ENCODE measurements around the gene SRGN.
"Not testable (repeated sequence)": the region's sequence is repeated elsewhere in the genome, so short reads cannot be mapped to it uniquely, and the experiment has no call there.

The SRGN gene, protein sequence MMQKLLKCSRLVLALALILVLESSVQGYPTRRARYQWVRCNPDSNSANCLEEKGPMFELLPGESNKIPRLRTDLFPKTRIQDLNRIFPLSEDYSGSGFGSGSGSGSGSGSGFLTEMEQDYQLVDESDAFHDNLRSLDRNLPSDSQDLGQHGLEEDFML

DNA sequence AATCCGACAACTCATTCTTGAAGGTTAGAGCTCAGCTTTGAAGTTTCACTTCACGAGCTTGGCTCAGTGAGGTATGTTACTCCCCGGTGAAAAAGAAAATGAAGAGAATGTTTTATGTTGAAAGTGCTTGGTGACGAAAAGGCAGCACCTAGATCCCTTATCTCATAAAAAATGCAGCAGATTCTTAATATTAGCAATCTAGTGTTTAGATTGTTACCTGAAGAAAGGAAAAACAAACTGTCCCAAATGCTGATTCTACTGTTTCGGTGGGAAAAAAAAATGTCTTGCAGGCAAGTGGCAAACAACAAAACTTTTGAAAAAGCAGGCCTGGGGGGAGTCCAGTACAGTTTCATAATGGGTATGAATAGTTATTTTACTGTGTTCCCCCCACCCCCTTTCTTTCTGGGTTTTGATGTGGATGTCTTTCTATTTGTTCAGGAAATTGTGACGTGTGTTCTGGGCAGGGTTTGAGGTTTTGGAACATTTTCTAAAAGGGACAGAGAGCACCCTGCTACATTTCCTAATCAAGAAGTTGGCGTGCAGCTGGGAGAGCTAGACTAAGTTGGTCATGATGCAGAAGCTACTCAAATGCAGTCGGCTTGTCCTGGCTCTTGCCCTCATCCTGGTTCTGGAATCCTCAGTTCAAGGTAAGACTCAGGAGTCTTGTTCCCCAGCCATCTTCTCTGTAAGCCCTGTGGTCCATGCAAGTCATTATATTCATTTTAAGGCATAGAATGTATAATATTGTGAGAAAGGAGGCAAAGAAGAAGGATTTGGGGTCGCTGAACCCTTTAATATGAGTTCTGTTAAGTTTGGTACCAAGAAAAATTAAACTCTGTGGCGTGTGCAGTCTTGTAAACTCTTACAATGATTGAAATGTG, at the start of gene SRGN:
Gene SRGN (plus strand): TSS at position 514 of the 881 bp plus-strand sequence. CDS start 55 bp downstream, at position 569.
- DNase-seq = no peak

DNA sequence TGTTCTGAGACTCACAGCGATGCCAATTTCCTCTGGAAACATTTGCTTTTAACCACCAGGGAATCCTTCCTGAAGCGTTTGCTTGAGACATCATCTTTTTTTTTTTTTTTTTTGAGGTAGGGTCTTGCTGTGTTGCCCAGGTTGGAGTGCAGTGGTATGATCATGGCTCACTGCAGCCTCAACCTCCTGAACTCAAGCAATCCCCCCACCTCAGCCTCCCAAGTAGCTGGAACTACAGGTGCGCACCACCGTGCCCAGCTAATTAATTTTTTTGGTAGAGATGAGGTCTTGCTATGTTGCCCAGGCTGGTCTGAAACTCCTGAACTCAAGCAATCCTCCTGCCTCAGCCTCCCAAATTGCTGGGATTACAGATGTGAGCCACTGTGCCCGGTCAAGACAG, 47.0 kb upstream of the SRGN start:
- DNase-seq; intact Hi-C loops (cut with DNase I): not testable (repeated sequence)

More for the DNA sequence above, at the start of gene SRGN:
- intact Hi-C loops (cut with DNase I) = no loop called here

DNA sequence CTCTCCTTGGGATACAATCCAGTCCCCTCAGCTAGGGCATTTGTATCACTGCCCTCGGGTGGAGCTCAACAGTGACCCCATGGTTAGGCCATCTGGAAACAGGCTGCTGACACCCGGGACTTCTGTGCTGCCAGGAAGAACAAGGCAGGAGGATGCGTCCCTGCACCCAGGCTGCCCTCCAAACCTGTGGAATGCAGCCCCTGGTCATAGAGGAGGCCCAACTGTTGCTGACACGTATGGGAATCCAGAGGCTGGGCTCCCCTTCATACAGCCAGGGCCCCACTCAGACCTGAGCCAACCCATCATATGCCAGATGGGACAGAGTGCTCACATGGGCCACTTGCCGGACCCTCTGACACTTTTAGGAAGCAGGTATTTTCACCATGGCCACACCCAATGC, 45.5 kb upstream of the SRGN start:
- intact Hi-C loops (cut with DNase I) = no loop called here

DNA sequence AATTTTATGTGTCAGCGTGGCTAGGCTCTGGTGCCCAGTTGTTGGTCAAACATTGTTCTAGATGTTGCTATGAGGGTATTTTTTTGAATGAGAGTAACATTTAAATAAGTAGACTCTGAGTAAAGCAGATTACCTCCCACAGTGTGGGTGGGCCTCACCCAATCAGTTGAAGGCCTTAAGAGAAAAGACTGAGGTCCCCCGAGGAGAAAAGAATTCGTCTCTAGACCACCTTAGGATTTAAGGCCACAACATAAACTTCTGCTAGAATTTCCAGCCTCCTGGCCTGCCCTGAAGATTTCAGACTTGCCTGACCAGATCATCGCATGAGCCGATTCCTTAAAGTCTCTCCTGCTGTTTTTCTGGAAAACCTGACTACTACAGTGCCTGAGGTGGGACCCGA, 45.1 kb upstream of the SRGN start:
- intact Hi-C loops (cut with DNase I) = no loop called here
- DNase-seq = no peak

More for the DNA sequence above, 45.5 kb upstream of the SRGN start:
- DNase-seq = no peak

DNA sequence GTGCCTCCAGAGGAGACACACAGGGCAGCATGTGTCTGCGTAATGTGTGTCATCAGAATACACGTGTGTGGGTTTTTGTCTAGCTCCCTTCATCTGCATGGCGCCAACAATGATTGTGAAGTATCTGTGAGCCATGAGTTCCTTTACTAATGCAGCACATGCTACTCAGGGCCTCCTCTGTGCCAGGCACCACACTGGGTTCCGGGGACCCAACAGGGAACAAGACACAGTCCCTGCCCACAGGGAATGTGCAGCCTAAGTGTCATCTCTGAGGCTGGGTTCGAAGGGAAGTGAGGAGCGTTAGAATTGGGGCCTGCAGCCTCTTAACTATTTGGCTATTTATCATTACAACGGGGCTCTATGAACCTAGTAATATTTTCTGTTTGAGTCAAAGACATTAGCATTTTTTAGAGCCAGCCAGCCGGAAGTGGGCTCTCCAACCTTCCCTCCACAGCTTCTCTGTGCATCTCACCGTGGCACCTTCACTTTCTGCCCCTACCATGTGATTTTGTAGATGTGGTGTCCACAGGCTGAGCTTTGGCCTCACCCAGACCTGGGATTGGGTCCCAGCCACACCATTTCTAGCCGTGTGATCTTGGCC, 43.9 kb upstream of the SRGN start:
- no peak for DNase-seq
- intact Hi-C loops (cut with DNase I) = no loop called here

DNA sequence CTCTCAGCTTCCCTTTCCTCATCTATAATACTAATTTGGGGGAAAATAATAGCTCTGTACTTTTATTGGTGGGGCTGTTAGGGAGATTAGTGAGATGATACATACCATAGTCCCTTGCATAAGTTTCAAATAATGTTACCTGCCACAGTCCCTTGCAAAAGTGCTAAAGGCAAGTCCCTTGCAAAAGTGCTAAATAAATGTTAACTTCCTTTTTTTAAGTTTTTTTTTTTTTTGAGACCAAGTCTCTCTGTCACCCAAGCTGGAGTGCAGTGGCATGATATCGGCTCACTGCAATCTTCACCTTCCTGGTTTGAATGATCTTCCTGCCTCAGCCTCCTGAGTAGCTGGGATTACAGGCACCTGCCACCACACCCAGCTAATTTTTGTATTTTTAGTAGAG, 43.4 kb upstream of the SRGN start:
- DNase-seq = no peak
- intact Hi-C loops (cut with DNase I) = no loop called here

DNA sequence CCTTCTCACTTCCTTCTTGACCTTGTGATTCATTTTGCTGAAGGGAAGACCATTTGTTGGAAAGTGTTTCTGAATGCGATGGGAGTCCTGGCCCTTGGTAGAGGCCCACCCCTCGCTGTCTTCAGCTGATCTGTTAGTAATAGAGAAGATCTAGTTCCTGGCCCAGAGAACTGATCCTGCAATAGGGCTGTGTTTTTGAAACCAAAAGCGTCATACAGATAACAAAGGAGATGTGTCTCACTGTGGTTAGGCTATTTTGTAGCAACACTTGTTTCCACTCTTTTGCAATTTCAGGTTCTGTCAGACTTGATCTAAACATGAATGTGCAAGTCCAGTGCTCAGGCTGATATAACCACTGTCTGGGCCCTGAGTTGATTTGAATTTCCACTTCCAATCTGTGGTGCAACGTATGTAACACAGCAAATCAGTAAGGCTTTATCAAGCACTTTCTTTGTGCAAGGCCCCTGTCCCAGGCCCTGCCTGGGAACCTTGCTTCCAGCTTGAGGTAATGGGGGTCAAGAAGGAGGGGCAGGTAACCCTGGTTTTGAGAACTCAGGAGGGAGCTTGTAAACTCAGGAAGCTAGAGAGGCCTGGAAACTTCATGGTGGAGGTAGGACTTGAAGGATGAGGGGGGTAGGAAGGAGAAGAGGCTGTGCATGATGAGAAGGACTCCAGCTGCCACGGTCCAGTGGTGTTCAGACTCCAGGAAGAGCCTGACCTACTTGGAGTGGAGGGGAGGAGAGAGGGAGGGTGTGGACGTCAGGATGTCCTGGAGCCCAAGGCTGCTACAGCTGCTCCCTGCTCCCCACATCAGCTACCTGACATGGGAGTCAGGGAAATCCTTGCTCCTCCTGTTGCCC, 42.2 kb upstream of the SRGN start:
- DNase-seq = peak in 1 of 10 donors; percentile 28
- intact Hi-C loops (cut with DNase I) = no loop called here

DNA sequence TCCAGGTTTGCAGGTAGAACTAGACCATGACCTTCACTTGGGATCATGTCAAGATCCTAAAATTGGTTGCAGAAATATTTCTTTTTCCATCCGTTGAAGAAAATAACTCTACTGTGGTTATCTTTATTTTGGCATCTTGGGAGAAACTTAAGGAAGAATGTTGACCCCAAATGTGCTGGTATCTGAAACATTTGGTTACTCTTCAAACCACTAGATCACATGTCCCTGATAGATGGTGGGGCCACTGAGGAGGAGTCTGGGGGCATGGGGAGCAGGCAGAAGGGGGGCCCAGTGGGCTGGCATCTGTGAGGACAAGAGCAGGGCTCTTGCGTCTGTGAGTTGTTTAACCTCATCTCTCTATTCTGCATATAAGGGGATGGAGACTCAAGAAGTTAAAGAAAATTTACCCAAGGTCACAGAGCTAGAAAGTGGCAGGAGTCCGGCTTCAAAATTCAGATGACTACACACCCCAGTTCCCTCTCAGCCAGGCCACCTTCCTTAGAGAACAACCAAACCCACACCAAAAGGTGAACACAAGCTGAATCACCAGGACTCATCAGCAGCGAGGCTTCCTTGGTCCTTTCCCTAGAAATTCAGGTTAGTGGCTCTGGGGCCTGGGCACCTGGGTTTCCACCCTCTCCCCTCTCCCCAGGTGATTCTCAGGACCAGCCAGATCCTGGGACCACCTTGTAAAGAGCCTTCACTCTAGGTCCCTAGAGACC, 40.6 kb upstream of the SRGN start:
- intact Hi-C loops (cut with DNase I) = no loop called here
- peak in 1 of 10 donors; percentile 12 for DNase-seq

DNA sequence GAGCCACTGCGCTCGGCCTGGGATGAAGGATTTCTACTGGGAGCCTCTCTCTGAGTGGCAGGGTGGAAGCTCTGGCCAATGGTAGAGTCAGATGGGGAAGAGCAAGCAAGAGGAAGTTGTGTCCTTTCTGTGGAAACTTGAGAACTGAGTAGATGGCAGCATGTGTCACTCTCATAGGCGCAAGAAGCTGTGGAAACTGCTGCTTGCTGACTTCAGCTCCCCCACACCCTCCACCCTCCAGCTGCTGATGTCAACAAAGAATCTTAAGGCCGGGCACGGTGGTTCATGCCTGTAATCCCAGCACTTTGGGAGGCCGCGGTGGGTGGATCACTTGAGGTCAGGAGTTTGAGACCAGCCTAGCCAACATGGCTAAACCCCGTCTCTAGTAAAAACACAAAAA, 39.8 kb upstream of the SRGN start:
- intact Hi-C loops (cut with DNase I) = no loop called here
- DNase-seq = peak in 1 of 10 donors; percentile 20

DNA sequence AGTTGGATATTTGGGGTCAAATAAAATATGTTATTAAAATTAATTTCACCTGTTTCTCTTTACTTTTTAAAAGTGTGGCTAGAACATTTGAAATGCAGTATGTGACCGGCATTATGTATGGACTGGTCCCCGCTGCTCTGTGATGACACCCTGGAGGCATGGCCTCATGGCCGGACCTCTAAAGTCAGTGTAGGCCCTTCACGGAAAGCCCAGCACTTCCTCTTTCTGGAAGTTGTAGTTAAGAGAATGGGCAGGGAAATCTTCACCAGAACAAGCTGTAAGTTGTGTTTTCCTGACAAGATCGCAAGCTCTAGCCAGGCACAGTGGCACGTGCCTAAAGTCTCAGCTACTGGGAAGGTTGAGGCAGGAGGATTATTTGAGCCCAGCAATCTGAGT, 38.3 kb upstream of the SRGN start:
- DNase-seq = peak in 1 of 10 donors; percentile 84
- intact Hi-C loops (cut with DNase I) = no loop called here

DNA sequence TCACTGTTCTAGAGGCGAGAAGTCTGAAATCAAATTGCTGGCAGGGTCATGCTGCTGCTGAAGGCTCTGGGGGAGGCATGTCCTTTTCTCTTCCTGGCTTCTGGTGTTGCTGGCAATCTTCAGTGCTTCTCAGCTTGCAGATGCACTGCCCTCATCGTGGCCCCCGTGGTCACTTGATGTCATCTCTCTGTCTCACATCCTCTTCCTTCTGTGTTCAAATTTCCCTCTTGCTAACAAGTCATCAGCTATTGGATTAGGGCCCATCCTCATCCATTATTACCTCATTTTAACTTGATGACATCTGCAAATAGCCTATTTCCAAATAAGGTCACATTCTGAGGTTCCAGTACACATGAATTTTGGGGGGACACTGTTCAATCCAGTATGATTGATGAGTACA, 36.6 kb upstream of the SRGN start:
- peak in 2 of 10 donors; percentile 25 to 85 for DNase-seq
- intact Hi-C loops (cut with DNase I) = no loop called here

DNA sequence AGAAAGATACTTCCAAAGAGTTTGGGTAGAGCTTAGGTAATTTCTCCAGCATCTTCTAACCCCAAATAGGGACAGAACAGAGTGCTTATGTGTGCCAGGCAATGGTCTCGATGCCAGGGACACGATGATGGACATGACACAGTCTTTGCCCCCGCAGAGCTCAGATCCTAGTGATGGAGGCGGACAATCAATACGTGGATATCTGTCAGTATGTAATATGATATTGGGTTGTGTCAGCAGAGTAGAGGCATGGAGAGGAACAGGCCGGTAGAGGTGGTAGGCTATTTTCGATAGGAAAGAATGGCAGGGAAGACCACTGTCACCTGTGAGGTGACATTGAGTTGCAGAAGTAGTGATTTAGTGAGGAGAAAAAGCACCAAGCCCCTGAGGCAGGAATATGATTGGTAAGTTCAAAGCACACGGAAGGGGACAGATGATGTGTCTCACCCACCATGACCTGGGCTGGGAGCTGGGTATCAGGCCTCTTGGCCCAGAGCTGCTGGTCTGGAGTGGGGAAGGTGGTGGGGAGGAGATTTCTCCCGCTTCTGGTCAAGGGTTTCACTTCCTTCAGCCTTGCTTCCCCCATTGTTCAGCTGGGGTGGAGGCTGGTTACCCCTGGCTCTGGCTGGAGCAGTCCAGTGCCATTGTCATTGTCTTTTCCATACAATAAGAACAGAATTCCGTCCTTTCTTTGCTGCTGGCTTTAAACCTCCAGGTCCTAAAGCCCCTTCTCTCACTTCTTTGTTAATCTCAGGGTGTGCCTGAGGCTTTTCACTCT, 36.0 kb upstream of the SRGN start:
- peak in 1 of 10 donors; percentile 54 for DNase-seq
- intact Hi-C loops (cut with DNase I) = no loop called here

DNA sequence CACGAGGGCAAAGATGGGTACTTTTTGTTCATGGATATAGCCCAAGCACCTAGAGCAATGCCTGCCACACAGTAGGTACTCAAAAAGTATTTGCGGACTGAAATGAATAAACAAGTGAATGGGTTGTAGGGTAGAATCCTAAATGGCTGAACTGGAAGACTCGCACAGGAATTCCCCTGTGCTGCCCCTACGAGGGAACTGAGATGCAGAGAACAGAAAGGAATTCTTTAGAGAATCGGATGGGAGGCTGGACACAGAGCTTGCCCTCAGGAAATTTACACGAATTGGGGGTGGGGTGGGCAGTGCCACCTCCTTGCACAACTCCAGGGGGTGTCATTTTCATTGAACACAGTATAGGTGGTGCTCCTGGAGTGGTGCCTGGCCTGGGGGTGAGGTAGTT, 35.2 kb upstream of the SRGN start:
- intact Hi-C loops (cut with DNase I) = no loop called here
- no peak for DNase-seq

DNA sequence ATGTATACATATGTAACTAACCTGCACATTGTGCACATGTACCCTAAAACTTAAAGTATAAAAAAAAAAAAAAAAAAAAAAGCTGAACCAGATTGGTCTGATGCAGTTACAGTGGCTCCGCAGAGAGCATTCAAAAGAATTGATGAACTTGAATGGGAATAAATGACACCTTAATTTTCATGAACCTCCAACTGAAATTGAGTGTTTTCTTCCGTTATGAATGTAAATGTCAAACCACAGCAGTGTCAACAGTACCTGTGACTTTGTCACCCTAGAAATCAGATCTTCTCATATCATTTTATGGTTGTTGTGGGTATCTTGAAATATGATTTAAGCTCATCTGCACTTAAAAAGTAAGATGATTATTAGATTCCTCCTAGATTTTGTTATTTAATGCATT, 32.7 kb upstream of the SRGN start:
- intact Hi-C loops (cut with DNase I) = no loop called here

DNA sequence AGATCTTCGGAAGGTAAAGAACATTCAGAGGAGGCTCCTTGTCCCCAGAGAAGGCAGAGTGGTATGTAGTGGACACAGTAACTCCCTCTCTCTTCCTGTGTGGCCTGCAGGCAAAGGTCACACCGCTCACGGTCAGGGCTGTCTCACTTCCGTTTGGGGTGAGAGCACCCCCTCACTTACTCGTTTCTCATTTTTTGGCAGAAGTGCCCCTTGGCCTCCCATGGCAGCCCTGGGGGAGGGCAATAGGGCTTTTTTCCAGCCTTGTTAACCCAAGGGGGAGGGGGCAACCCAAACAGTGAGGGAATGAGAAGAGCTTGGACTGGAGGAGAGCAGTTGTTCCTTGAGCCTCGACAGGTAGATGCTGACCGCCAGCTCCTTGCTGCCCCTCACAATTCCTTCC, 31.8 kb upstream of the SRGN start:
- intact Hi-C loops (cut with DNase I) = no loop called here
- no peak for DNase-seq

More for the DNA sequence above, 32.7 kb upstream of the SRGN start:
- no peak for DNase-seq

DNA sequence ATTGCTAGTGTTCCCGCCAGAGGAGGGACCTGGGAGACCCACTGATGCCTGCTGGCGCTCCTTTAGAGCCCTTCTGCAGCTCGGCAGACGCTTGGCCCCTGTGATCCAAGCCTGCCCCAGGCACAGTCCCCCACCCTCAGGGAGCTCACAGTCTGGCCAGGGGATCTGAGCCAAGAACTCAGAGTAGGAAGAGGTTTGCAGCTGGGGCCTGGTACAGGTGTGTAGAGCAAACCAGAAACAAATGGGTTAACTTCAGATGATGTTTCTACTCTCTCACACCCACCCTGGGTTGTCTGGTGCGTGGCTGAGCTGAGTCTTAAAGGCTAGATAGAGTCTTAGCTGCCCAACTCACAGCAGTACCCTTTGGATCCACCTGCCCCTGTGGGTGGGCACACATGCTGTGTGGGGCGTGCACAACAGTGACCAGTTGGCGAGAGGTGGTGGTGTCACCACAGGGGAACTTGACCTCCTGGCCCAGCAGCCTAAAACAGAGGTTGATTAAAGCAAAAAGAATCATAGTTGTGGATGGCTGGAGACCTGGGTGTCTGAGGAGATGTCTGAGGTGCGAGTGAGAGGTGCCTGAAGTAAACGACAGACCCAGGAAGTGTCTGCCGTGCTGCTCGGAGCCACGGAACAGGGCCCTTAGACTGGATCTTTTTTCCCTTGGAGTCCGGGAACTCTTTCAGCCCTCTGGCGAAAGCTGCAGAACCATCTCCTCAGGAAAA, 31.2 kb upstream of the SRGN start:
- intact Hi-C loops (cut with DNase I) = no loop called here

DNA sequence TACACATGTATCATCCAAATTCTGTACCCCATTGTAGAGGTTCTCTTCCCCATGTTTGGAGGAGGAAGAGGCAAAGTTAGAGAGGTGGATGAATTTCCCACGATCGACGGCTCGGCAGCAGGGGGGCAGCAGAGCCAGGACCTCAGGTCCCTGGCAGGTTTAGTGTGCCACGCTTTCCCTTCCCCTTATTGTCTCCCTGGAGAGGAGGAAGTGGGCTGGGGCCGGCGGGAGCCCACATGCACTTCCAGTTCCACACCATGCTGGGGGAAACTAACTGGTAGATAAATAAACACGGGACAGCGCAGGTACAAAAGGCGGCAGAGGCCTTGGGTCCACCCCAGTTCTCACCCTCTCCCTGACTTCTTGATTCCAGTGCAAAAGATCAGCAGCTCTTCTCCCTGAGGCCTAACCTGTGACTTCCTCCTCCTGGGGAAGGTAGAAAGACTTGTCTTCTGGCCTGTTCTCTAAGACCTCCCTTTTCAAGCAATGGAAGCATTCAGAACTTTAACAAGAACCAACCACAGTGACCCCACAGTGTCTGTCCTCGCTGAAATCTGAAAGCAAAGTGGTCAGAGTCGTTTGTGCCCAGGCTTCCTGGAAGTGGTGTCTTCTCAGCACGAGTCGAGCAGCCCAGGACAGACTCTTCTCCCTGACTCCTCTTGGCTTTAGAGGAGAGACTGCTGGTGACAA, 30.5 kb upstream of the SRGN start:
- intact Hi-C loops (cut with DNase I) = no loop called here
- peak in 4 of 10 donors; percentile 19 to 87 (median 48) for DNase-seq

More for the DNA sequence above, 31.2 kb upstream of the SRGN start:
- DNase-seq = no peak

DNA sequence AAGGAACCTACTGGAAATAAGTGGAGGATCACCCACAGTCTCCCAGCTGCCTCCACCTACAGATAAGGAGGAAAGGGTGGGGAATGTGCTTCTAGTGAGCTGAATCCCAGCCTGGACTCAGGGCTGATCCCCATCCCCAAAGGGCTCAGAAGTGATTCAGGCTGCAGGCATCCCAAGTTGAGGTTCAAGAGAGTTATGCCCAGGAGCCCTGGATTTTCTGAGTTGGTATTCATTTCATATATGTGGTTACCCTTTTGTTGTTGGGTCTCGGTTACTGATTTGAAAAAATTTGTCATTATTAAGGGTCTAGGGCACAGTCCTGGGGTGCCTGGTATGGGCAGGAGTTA, 30.0 kb upstream of the SRGN start:
- intact Hi-C loops (cut with DNase I) = no loop called here
- no peak for DNase-seq

Measured in posterior cingulate gyrus (tissue), 11 donors.